ENCODE measurements around the gene EEPD1. TPM values are rescaled to one million over a fixed set of nuclear protein-coding genes. Genes with fewer than 3 reads are reported as not detected.
A peak's percentile ranks its signal among the peaks of the same experiment; 100 is the strongest.

EEPD1 gene
- total RNA-seq, 1 donor from 2014 or later, result 6.5 TPM

- Histone ChIP-seq H3F3A (ENCODE audit: low read depth) (peaks cover 21% of the 10 kb centered on the region), H3K9ac (no peak overlapping the region), H3K4me1 (peaks cover 57% of the 10 kb centered on the region), H3K4me2 (peak overlapping the region; percentile 59), H3K36me3 (no peaks in the 10 kb centered on the region), H3K27me3 (no peaks in the 10 kb centered on the region), H3K9me3 (ENCODE audit: low read depth) (no peaks in the 10 kb centered on the region), H3K4me3 (no peak overlapping the region), H2AFZ (replicated peaks) (no peak overlapping the region), H4K20me1 (ENCODE audit: low read depth) (no peaks in the 10 kb centered on the region), H3K79me2 (ENCODE audit: low read depth) (no peaks in the 10 kb centered on the region), H3K27ac (no peak overlapping the region)
- no peak overlapping the region for H3K27ac Mint-ChIP-seq
- H3K9me3 Mint-ChIP-seq, result no peaks in the 10 kb centered on the region
- H3K4me1 Mint-ChIP-seq, result peaks cover 77% of the 10 kb centered on the region
- no peaks in the 10 kb centered on the region for H3K27me3 Mint-ChIP-seq (ENCODE audit: insufficient read depth, low read depth)
- no peak for DNase-seq (ENCODE audit: low spot score)
- TF ChIP-seq EZH2 (IDR thresholded peaks at IDR 0.05) (no peak), EZH2phosphoT487 (IDR thresholded peaks at IDR 0.05) (no peak), CTCF (IDR thresholded peaks at IDR 0.05) (no peak)
- no peak overlapping the region for H3K4me3 Mint-ChIP-seq
- H3K36me3 Mint-ChIP-seq, result peaks cover 2% of the 10 kb centered on the region
Measured at GRCh38 chr7:36278069-36278619, 125.1 kb downstream of the EEPD1 start.

- peaks cover 2% of the 10 kb centered on the region for H3K36me3 Mint-ChIP-seq
- H3K4me1 ChIP-seq, result peaks cover 51% of the 10 kb centered on the region
- no peak for DNase-seq (ENCODE audit: low spot score)
Measured at GRCh38 chr7:36278620-36279172, 125.6 kb downstream of the EEPD1 start.

GRCh38 chr7:36279200-36279925 lies 126.3 kb downstream of the EEPD1 start:
- DNase-seq (ENCODE audit: low spot score), result no peak
- Histone ChIP-seq H3K9me3 (ENCODE audit: low read depth) (no peaks in the 10 kb centered on the region), H2AFZ (replicated peaks) (no peak overlapping the region), H3K27ac (no peak overlapping the region), H3K4me3 (no peak overlapping the region), H3K27me3 (no peaks in the 10 kb centered on the region), H3K4me2 (peak overlapping the region; percentile 59), H4K20me1 (ENCODE audit: low read depth) (no peaks in the 10 kb centered on the region), H3K9ac (no peak overlapping the region), H3K36me3 (no peaks in the 10 kb centered on the region), H3K4me1 (peaks cover 49% of the 10 kb centered on the region), H3F3A (ENCODE audit: low read depth) (peaks cover 21% of the 10 kb centered on the region), H3K79me2 (ENCODE audit: low read depth) (no peaks in the 10 kb centered on the region)
- H3K4me3 Mint-ChIP-seq, result peak overlapping the region; percentile 6
- peak overlapping the region; percentile 85 for H3K27ac Mint-ChIP-seq
- H3K27me3 Mint-ChIP-seq (ENCODE audit: insufficient read depth, low read depth), result no peaks in the 10 kb centered on the region
- H3K9me3 Mint-ChIP-seq, result no peaks in the 10 kb centered on the region
- H3K4me1 Mint-ChIP-seq, result peaks cover 76% of the 10 kb centered on the region
- TF ChIP-seq EZH2 (IDR thresholded peaks at IDR 0.05) (no peak), CTCF (IDR thresholded peaks at IDR 0.05) (no peak), EZH2phosphoT487 (IDR thresholded peaks at IDR 0.05) (no peak)
- peaks cover 2% of the 10 kb centered on the region for H3K36me3 Mint-ChIP-seq

More at GRCh38 chr7:36278620-36279172, 125.6 kb downstream of the EEPD1 start:
- H3K9ac ChIP-seq, result no peak overlapping the region
- H4K20me1 ChIP-seq (ENCODE audit: low read depth), result no peaks in the 10 kb centered on the region
- peak overlapping the region; percentile 59 for H3K4me2 ChIP-seq
- Mint-ChIP-seq H3K9me3 (no peaks in the 10 kb centered on the region), H3K4me3 (peak overlapping the region; percentile 65), H3K27ac (peak overlapping the region; percentile 74), H3K4me1 (peaks cover 75% of the 10 kb centered on the region), H3K27me3 (ENCODE audit: insufficient read depth, low read depth) (no peaks in the 10 kb centered on the region)
- no peaks in the 10 kb centered on the region for H3K36me3 ChIP-seq
- H3K9me3 ChIP-seq (ENCODE audit: low read depth), result no peaks in the 10 kb centered on the region
- H3K79me2 ChIP-seq (ENCODE audit: low read depth), result no peaks in the 10 kb centered on the region
- H3F3A ChIP-seq (ENCODE audit: low read depth), result peaks cover 21% of the 10 kb centered on the region
- no peak overlapping the region for H3K27ac ChIP-seq
- H3K4me3 ChIP-seq, result no peak overlapping the region
- TF ChIP-seq CTCF (IDR thresholded peaks at IDR 0.05) (no peak), EZH2 (IDR thresholded peaks at IDR 0.05) (no peak), EZH2phosphoT487 (IDR thresholded peaks at IDR 0.05) (no peak)
- no peaks in the 10 kb centered on the region for H3K27me3 ChIP-seq
- no peak overlapping the region for H2AFZ ChIP-seq (replicated peaks)

All from neural progenitor cell (in vitro differentiated cells).